ENCODE measurements around the gene IER2.
"Not testable (repeated sequence)": the region's sequence is repeated elsewhere in the genome, so short reads cannot be mapped to it uniquely, and the experiment has no call there.

IER2 gene

DNA sequence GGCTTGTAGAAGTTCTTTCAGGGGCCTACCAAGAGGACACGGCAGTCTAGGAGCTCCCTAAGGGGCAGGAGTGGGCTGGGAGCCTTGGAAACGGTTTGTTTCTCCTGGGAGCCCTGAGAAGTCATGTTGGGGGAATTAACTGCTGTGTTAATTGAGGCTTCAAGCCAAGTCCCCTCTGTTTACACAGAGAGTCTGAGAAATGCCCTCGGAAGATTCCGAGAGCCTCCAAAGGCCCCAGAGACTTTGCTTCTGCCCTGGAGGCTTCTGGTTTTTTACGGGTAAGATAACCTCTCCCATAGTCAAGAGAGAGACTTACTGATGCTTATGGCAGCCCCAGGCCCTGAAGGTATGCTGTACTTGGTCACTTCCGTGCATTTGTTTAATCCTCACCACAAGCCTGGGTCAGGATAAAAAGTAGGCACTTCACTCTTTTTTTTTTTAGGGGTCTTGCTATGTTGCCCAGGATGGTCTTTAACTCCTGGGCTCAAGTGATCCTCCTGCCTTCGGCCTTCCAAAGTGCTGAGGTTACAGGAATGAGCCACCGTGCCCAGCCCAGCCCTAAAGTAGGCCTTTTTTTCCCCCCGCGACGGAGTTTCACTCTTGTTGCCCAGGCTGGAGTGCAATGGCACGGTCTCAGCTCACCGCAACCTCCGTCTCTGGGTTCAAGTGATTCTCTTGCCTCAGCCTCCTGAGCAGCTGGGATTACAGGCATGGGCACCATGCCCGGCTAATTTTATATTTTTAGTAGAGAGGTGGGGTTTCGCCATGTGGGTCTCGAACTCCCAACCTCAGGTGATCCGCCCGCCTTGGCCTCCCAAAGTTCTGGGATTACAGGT lies 15.2 kb downstream of the IER2 start:
- DNase-seq = no peak

DNA sequence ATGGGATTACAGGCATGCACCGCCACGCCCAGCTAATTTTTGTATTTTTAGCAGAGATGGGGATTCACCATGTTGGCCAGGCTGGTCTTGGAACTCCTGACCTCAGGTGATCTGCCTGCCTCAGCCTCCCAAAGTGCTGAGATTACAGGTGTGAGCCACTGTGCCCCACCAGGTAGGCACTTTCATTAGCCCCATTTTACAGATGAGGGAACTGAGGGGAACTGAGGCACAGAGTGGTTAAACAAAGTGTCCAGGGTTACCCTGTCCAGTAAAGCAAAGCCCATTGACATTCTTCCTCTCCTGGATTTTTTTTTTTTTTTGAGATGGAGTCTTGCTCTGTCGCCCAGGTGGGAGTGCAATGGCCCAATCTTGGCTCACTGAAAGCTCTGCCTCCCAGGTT lies 15.9 kb downstream of the IER2 start:
- DNase-seq = not testable (repeated sequence)

DNA sequence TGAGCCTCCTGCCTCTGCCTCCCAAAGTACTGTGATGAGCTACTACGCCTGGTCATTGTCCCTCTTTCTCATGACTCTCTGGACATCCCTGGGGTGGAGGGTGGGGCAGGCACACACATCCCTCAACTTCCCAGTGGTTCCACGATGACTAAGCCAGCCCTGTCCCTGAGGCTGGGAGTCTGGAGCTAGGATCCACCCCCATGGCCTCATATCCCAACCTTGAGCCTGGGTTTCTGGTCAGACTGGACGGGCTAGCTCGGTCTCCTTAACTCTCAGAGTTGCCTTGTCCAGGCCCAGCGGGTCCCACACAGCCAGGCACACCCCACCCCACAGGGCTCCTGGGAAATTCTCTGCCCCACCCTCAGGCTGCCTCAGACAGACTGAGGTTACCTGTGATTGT lies 19.6 kb downstream of the IER2 start:
- DNase-seq = no peak

DNA sequence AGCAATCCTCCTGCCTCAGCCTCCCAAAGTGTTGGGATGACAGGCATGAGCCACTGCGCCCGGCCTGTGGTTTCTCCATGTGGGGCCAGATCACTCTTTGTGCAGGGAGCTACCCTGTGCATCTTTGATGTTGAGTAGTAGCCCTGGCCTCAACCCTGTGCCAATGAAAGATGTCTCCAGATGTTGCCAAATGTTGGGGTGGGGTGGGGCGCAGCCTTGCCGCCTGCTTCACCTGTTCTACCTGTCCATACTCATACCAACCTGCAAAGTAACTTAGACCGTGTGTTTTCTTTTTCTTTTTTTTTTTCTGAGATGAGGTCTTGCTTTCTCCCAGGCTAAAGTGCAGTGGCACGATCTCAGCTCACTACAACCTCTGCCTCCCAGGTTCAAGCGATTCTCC lies 20.9 kb downstream of the IER2 start:
- no peak for DNase-seq

DNA sequence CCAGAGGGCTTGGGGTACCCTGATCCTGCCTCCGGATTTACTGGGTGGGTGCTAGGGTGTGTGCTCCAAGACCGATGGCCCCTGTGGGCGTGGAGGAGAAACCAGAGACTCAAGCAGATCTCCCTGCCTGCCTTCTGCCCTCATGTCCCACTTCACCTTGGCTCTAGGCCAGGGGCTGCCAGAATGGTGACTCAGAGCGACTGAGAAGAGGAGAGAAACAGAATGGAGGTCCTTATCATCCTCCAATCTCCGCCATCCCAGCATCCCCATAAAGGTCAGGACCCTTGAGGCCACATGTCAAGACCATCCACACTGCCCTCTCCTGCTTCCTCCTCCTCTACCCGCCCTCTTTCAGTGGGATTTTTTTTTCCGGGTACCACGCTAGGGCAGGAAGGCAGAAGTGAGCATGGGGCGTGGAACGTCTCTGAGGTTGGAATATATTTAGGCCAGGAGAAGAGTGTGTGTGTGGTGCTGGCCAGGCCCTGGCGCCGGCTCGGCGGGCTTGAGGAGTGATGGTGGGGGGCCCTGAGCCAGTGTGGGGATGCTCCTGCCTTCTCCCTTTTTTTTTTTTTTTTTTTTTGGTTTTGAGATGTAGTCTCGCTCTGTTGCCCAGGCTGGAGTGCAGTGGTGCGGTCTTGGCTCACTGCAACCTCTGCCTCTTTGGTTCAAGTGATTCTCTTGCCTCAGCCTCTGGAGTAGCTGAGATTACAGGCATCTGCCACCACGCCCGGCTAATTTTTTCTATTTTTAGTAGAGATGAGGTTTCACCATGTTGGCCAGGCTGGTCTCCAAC lies 22.3 kb downstream of the IER2 start:
- DNase-seq = peak; percentile 36 to 67 (median 62)

GRCh38 chr19:13173139-13173737 lies 23.0 kb downstream of the IER2 start:
- no peak for DNase-seq

DNA sequence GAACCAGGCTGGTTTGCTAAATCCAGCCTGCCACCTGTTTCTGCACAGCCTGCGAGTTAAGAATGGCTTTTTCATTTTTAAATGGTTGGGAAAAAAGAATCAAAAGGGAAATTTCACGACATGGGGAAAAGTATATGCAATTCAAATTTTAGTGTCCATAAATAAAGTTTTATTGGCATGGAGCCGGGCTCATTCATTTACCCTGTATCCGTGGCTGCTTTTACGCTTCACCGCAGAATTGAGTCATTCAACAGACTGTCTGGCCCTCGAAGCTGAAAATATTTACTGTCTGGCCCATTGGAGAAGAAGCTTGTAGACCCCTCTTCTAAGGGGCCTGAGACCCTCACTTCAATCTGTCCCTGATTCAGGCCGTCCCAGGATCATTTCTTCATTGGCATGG lies 26.1 kb downstream of the IER2 start:
- DNase-seq = no peak

DNA sequence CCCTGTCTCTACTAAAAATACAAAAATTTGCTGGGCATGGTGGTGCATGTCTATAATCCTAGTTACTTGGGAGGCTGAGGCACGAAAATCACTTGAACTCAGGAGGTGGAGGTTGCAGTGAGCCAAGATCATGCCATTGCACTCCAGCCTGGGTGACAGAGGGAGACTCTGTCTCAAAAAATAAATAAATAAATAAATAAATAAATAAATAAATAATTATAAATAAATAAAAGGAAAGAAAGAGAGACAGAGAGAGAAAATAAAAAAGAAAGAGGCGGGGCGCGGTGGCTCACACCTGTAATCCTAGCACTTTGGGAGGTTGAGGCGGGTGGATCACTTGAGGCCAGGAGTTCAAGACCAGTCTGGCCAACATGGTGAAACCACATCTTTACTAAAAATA lies 27.4 kb downstream of the IER2 start:
- DNase-seq = not testable (repeated sequence)

DNA sequence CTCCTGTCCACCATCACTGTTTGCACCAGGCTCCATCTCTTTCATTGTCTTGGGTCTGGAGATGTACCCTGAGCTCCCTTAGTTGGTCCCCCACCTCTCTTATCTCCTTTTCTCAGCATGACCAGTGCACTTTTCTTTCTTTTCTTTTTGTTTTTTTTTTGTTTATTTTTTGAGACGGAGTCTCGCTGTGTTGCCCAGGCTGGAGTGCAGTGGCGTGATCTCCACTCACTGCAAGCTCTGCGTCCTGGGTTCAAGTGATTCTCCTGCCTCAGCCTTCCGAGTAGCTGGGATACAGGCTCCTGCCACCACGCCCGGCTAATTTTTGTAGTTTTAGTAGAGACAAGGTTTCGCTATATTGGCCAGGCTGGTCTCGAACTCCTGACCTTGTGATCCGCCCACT lies 28.1 kb downstream of the IER2 start:
- not testable (repeated sequence) for DNase-seq

DNA sequence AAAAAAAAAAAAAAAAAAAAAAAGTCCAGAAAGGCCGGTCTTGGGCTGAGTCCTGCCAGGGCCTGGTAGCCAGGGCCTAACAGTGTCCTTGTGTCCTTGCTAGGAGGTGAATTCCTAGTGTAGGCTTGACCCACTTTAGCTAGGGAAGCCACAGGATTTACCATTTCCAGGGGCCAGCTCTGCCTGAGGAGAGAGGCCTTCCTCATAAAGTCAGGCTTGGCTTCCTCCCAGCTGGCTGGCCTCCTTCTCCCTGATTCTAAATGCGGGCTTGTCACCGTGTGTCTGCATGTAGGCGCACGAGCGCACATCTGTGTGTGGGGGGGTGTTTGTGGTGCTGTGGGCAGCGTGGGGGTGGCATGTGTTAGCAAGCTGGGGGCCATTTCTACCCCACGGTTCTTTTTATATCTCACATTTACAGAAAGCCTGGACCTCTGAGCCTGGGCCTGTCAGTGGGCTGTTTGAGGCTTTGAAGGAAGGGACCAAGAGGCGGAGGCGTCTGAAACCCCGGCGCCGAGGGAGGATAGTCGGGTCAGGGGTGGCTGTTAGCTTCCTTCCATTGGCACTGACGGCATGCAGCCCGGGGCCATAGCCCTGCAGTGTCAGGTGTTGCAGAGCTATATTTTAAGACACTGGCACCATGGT lies 31.7 kb downstream of the IER2 start:
- no peak for DNase-seq

DNA sequence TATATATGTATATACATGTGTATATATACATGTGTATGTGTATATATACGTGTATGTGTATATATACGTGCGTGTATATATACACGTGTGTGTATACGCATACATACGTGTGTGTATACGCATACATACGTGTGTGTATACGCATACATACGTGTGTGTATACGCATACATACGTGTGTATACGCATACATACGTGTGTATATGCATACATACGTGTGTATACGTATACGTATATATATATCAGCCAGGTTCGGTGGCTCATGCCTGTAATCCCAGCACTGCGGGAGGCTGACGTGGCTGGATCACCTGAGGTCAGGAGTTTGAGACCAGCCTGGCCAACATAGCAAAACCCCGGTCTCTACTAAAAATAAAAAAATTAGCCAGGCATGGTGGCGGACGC lies 34.7 kb downstream of the IER2 start:
- not testable (repeated sequence) for DNase-seq

DNA sequence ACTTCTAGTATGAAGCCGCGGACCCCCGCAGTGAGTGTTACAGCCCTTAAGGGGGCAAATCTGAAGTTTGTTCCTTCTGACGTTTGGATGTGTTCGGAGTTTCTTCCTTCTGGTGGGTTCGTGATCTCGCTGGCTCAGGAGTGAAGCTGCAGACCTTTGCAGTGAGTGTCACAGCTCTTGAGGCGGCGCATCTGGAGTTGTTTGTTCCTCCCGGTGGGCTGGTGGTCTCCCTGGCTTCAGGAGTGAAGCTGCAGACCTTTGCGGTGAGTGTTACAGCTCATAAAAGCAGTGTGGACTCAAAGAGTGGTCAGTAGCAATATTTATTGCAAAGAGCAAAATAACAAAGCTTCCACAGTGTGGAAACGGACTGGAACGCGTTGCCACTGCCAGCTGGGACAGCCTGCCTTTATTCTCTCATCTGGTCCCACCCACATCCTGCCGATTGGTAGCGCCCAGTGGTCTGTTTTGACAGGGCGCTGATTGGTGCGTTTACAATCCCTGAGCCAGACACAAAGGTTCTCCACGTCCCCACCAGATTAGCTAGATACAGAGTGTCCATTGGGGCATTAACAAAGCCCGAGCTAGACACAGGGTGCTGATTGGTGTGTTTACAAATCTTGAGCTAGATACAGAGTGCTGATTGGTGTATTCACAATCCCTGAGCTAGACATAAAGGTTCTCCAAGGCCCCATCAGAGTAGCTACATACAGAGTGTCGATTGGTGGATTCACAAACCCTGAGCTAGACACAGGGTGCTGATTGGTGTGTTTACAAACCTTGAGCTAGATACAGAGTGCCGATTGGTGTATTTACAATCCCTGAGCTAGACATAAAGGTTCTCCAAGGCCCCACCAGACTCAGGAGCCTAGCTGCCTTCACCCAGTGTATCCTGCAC lies 35.8 kb downstream of the IER2 start:
- DNase-seq = not testable (repeated sequence)

- not testable (repeated sequence) for DNase-seq
Observed at GRCh38 chr19:13186688-13187087, 36.5 kb downstream of the IER2 start.

GRCh38 chr19:13187419-13187818 lies 37.2 kb downstream of the IER2 start:
- DNase-seq = no peak

DNA sequence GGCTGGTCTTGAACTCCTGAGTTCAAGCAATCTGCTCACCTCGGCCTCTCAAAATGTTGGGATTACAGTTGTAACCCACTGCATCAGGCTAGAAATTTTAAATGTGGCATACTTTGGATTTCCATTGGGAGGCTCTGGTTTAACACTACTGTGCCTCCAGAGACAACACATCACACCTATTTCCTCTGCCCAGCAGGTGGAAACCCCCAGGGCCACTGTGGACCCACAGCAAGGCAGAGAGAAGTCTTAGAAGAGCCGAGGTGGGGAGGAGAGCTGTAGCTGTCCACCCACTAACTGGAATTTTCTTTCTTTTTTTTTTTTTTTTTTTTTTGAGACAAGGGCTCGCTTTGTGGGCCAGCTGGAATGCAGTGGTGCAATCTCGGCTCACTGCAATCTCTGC lies 39.4 kb downstream of the IER2 start:
- no peak for DNase-seq

- no peak for DNase-seq
Observed at GRCh38 chr19:13190781-13191540, 40.8 kb downstream of the IER2 start.

- DNase-seq = peak; percentile 16 to 39 (median 29)
Observed at GRCh38 chr19:13195678-13196077, 45.5 kb downstream of the IER2 start.

DNA sequence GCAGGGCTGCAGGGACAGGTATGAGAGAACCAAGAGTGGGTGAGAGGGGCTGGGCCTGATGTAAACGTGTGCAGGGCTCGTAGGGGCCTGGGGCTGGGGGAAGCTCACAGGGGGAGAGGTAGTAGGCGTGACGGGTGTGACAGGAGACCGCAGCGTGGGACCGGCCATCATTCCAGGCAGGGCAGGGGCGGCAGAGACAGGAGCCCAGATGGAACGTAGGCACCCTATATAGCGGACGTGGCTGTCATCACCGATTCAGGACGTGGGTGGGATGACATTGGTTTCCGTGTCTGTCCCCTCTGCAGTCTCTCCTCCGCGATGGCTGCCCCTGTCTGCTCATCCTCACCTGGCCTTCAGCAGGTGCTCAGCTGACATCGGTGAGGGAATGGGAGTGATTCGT lies 48.4 kb downstream of the IER2 start:
- no peak for DNase-seq

DNA sequence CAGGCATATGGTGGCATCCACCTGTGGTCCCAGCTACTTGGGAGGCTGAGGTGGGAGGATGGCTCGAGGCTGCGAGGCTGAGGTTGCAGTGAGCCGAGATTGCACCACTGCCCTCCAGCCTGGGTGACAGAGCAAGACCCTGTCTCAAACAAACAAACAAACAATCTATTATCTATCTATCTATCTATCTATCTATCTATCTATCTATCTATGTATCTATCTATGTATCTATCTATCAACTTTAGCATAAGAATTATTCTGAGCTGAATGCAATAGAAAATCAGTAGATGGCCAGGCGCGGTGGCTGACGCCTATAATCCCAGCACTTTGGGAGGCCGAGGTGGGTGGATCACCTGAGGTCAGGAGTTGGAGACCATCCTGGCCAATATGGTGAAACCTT lies 51.9 kb downstream of the IER2 start:
- not testable (repeated sequence) for DNase-seq
